COR-L47 (cell line): ENCODE results near the gene LIPA.
"Not testable (repeated sequence)": the region's sequence is repeated elsewhere in the genome, so short reads cannot be mapped to it uniquely, and the experiment has no call there.

Experiments
- DNase-seq: peaks from one replicate; lab custom pipeline; 2025; lab: John Stamatoyannopoulos, UW

LIPA gene

DNA sequence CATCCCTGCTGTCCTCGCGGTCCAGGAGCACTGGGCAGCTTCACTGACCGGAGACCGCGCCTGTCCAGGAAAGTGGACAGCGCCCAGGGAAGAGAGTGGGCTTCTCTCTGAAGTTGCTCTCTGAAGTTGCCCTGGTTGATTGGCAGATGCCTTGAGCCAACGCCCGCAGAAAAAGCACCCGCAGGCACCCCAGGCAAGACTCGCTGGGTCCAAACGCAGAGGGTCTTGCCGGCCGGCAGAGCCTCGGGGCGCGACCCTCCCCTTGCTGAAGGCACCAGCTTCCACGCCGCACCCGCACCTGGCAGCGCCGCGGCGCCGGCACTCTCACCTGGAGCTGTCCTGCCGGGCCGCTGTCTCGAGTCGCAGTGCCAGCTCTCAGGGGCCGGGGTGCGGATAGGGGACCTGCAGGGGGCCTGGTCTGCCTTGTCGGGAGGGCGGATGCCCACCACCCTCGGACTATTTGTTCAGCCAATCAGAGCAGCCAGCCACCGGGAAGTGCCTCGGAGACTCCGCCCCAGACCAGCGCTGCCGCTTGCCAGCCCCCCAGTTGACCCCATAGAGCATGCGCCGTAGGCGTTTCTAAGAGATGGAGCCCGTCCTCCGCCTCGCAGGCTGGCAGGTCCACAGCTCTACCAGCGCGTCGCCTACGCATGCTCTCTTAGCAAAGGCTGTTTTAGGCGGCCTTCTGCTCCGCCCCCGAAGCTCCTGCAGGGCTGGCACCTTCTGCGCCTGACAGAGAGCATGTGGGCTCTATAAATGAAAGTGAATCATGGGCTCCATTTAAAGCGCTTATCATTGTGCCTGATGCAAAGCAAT is at the start of gene LIPA:
Gene LIPA (minus strand): TSS at position 367 of the 816 bp plus-strand sequence. CDS start 4,127 bp downstream, outside the sequence.
- DNase-seq = peak; percentile 93

DNA sequence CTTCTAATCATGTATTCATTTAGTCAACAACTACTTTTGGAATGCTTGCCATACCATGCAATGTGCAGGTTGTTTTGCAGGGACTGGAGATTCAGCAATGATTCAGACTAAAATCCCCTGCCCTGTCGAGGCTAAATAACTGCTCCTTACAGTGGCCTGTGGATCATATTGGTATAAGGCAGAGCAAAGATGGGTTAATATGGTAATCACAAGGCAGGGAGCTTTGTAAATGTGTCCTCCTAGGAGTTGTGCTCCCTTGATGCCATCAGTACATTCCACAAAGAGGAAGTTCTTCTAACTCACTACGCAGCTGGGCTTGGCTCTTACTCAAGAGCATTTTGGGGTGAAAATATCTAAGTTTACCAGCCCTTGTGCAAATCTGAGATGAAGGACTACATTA is 49.7 kb upstream of the LIPA start:
- no peak for DNase-seq

DNA sequence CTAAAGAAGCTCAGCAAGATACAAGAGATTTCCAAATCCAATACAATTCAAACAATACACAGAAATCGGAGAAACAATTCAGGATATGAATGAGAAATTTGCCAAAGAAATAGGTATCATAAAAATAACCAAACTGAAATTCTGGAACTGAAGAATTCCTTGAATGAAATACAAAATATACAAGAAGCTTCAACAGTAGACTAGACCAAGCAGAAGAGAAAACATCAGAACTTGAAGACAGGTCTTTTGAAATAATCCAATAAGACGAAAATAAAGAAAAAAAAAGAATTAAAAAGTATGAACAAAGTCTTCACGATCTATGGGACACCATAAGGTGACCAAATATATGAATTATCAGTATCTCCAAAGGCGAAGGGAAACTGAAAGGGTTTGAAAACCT is 47.5 kb upstream of the LIPA start:
- DNase-seq = no peak

DNA sequence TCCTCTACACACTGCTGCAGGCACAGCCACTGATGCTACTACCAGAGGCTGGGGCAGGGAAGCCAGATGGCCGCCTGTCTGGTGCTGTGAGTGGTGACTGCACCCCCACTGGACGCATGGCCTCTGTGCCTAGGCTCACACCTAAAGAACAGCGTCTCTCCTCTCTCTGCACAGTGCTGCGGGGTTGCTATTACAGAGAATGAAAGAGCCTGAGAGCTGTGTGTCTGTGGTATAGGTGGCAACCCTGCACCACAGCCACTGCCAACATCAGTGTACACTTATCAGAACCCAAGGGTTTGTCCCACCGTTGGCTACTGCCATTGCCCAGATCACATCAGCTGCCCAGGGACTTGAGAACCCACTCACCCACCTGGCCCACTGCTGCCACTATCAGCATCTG is 46.2 kb upstream of the LIPA start:
- DNase-seq = no peak

DNA sequence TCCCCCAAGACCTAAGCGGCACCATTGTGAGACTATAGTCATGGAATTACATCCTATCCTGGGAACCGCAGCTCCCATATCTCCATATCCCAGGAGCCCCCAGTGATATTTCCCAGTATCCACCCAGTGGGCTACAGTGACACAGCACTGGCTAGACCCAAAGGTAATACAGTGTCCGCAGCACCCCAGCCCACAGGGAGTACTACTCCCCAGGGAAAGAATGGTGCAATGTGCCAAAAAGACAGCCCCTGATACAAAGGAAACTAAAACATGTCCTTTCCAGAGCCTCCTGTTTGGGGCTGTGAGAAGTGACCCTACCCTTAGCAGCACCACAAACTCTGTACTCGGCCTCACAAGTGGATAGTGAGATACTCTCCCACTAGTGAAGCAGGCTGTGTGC is 45.8 kb upstream of the LIPA start:
- no peak for DNase-seq

DNA sequence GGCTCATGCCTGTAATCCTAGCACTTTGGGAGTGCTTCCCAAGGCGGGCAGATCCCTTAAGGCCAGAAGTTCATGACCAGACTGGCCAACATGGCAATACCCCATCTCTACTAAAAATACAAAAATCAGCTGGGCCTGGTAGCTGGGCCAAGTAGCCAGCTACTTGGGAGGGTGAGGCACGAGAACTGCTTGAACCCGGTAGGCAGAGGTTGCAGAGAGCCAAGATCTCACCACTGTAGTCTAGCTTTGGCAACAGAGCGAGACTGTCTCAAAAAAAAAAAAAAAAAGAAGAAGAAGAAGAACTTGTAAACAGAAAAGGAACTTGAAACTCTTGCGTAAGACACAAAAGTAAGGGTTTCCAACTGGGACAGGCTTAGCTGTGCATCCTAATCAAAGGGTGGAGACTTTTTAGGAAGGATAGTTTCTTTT is 44.7 kb upstream of the LIPA start:
- no peak for DNase-seq

DNA sequence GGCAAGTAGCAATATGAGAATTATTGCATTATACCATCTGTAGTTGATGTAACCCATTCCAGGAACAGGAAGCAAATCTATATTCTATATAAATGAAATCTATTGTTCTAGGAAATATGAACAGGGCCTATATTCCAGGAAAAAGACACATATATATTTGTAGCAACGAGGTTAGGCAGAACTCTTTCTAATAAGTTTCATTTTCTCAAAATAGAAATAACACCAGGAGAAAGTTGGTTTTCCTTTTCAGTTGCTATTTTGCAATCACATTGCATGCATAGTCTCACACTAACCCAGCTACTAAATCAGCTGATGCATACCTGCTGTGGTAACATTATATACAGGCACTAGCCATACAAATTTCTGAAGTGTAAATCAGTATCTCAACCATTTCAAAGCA is 44.0 kb upstream of the LIPA start:
- DNase-seq = no peak

DNA sequence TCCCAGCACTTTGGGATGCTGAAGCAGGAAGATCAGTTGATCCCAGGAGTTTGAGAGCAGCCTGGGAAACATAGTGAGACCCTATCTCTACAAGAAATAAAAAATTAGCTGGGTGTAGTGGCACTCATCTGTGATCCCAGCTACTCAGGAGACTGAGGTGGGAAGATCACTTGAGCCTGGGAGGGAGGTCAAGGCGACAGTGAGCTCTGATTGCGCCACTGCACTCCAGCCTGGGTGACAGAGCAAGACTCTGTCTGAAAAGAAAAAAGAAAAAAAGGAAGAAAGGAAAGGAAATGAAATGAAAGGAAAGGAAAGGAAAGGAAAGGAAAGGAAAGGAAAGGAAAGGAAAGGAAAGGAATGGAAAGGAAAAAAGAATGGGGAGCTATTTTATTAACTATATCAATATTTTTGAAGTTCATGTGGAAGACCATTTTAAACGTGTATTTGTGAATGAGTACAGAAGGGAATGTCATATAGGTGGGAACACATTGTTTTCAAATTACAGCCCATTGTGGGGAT is 43.2 kb upstream of the LIPA start:
- DNase-seq = no peak

DNA sequence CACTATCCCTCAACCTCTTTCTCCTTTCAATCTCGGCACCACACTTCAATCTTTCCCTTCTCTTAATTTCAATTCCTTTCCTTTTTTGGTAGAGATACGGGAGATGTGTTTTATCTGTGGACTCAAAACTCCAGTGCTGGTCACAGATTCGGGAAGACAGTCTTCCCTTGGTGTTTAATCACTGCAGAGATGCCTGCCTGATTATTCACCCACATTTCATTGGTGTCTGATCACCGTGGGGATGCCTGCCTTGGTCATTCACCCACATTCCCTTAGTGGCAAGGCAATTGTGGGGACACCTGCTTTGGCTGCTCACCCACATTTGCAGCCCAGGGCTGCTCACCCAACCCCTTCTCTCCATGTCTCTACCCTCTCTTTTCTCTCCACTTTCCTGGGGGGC is 33.7 kb upstream of the LIPA start:
- DNase-seq = not testable (repeated sequence)

DNA sequence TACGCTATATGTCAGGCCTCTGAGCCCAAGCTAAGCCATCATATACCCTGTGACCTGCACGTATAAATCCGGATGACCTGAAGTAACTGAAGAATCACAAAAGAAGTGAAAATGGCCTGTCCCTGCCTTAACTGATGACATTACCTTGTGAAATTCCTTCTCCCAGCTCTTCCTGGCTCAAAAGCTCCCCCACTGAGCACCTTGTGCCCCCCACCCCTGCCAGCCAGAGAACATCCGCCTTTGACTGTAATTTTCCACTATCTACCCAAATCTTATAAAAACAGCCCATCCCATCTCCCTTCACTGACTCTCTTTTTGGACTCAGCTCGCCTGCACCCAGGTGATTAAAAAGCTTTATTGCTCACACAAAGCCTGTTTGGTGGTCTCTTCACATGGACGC is 33.1 kb upstream of the LIPA start:
- not testable (repeated sequence) for DNase-seq

DNA sequence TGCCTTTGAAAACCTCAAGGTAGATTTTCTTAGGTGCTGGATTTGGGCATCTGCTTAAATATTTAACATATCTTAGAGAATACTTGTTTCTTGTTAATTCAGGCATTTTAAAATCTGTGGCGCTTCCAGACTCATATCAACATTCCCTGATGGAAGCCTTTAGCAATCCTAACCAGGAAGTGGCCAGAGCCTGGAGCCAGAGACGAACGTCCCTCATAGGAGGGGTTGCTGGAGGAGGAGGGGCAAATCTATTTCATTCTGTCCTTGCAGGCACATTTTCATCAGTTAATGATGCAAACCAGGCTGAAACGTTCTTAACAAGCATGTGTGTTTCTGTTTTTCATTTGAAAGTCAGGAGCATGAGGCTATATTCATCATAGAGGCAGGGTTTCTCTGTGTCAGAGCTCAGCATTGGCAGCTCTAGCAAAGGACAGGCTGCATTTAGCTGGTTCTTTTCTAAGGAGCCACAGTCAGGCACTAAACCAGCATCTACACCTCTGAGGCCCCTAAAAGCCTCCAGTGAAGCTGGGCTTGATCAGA is 32.4 kb upstream of the LIPA start:
- DNase-seq = peak; percentile 18

DNA sequence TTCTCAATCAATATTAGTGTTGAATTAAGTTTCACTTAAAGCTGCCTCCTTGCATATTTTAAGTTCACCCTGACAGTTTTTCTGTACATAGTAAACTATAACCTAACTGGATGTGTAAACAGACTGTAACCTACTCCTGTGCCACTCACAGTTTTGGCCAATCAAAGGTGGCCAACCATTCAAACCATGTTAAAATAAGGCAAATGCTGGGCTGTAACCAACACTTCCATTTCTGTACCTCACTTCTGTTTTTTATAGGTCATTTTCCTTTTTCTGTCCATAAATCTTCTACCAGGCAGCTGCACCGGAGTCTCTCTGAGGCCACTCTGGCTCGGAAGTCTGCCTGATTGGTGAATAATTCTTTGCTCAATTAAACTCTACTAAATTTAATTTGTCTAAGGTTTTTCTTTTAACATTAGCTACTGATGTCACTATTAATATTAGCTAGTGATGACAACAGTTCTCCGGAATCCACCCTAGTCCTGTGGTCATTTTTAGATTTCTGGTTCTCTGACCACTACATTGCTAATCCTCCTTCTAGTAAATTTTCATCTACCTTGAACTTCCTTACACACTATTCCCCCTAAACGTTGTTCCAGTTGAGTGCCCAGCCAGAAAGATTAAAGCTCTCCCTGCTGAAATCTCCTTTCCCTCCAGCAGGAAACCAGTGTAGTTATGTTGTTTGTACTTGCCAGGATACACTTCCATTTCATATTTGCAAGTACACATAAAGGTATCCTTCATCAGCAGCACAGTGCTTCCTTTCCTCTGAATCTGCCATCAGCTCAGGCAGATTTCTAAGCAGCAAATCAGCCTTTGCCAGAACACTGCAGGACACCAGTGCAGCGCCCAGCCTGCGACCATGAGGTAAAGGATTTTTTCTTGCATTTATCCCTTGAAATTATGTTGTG is 31.7 kb upstream of the LIPA start:
- DNase-seq = no peak

DNA sequence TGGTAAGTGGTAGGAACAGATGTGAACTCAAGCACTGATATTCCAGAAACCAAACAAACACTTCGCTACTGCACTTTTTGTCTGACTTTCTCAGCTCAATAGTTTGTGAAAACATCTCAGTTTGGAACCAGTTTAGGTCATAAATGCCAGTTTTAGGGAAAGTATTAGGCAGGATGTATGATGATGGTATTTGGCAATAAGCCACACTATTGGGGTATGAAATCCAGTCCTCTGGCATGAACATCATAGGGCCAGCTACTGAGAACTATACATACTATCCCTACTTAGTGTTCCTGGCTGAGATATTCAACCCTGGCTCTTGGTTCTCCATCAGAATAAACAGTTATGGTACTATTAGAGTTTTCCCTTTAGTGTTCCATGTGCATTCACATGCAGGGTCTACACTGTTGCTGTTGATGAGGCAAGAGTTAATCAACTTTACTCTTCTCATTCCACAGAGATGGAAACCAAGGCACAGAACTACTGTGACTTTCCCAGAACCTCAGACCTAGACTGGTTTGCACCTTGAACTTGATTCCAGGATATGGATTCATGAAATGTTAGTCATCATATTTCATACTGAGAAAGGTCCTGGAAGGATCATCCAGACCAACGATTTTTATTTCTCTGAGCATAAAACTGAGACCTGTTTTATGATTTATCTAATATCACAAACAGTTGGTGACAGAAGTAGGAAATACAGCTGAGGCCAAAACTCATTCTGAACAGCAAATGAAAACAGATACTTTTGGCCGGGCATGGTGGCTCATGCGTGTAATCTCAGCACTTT is 30.2 kb upstream of the LIPA start:
- DNase-seq = no peak

DNA sequence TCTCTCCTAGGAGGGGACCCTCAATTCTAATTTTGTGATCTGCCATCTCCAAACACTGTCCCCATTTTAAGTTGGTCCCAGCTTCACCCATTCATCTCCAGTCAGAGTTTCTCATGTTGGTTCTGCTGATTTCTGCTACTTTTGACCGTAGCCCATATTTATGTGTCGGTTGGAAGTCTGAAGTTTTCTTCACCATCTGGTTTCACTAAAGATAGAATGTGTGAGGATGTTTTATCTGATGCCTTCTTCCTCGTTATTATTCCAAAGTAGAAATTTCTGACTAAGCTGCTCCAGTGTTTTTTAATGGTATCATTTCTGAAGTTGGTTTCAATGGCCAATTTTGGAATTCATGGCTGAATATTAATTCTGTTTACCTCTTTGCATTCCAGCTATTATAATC is 28.9 kb upstream of the LIPA start:
- DNase-seq = no peak

DNA sequence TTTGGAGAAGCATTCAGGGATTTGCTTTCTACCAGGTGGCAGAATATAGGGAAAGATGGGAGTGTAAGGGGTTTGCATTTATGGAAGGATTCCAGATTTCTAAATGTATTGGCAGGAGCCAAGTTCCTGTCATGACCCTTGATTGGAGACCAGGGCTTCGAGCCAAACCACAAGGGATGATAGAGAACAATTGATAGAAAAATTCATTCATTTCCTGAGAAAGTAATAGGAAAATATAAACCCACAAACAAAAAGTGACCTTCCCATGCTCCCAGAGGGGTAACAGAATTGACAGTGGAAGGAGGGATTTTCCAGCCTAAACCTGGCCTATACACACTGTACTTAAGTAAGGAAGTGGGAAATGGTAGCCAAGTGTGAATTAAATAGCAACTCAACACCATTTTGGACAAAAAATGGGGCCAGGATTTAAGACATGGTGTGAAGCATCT is 27.9 kb upstream of the LIPA start:
- no peak for DNase-seq

DNA sequence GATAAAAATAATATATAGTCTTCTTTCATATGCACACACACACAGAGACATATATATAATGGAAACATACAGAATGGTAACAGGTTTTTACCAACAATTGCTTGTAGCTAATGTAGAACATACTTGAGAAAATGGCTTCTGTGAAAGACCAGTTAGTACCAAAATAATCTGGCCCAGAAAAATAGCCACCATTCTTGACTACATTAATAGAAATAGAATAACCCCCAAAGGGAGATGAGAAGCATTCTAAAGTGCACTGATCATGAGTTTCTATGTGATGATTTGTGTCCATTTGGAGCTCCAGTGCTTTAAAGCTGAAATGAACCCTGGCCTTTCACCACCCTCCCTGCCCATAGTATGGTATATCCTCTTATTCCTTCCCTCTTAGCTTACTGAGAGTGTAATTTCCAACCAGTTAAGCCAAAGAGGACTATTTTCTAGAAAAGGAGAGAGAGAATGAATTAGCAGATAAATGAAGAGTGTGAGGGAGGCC is 27.4 kb upstream of the LIPA start:
- DNase-seq = no peak

DNA sequence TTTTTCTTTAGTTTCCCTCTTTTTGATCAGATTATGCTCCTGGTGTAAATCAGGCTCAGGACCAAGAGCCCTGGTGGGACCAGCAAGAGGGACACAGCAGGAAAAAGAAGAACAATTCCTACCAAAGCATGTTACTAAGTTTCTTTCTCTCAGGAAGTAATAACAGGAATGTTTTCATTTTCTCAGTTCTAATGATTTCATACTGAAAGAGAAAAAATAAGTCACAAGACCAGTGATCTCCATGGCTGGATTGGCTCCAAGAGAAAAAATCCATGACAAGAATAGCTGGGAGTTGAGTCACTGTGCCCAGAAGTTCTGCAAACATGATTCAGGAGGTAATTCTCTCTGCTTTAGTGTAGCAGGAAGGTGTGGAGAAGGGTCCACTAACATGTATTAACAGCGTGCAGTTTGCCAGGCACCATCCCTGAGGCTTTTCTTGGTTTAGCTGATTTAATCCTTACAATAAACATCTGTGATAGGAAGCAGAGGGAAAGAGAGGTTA is 26.5 kb upstream of the LIPA start:
- DNase-seq = no peak

DNA sequence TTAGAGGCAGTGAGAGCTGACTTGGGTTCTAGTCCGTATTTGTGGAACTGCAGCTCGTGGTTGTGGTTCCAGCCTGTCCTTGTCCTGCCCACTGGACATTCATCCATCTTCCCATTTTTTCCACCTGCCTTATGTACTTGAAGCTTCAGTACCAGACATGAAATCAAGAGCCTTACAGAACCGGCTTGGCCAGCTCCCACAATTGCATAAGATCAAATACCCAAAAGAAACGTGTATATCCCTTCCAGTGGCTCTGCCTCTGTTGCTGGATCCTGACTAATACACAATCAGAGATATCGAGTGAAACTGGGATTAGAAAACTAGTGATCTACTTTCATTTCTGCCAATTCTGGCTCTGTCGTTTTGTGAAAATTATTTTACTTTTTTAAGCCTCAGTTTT is 23.8 kb upstream of the LIPA start:
- DNase-seq = no peak

DNA sequence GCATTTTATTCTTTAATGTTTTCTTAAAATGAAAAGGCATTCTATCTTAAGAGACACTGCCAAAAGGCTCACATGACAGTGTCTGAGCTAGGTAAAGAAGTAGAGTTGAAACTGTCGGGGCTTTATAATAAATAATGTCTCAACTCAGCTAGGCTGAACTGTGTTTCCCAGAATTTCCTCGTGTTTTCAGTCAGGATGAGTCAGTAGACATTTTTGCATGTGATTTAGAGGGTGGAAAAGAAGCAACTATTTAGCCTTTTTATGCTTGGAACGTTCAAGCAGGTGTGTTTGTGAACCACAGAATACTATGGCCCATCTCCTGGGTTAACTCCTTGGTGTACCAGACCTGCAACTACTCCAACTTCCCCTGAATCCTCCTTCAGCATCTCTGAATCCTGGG is 23.4 kb upstream of the LIPA start:
- no peak for DNase-seq

DNA sequence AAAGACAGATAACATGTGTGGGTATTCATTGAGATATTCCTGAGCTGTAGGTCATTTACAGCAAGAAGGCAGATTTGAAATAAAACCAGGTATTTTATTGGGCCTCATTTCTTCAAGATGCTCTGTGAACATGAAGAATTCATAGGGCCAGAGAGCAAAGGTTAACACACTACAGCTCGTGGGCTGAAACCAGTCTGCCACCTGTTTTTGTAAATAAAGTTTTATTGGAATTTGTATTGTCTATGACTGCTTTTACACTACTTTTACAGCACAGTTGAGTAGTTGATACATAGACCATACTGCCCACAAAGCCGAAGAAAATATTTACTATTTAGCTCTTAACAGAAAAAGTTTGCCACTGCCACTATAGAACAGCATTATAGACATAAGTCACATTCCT is 22.1 kb upstream of the LIPA start:
- no peak for DNase-seq

DNA sequence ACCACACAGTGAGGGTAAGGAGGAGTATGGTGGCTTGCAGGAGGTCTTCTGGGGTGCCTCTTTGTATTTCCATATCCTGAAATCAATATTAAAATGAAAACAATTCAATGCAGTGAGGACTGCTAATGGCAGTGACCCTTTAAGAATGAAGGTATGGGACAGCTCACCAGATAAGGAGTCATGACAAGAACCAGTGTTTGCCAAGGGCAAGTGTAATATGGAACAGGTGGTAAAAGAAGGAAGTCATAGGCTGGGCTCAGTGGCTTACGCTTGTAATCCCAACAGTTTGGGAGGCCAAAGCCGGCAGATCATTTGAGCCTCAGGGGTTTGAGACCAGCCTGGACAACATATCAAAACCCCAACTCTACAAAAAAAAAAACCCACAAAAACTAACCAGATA is 20.0 kb upstream of the LIPA start:
- no peak for DNase-seq

DNA sequence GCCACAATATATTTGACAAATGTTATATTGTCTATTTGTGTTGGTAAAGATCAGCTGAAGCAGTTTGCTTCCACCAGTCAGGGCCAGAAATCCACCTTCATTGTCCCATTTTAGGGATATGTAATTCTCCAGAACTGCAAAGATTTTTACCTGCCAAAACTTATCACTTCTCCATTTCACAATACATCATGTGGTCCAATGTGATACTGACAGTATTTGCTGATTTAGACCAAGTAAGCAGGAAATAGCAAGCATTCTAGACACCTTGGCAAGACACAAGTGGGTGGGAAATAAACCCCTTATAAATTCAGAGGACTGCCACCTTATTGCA is 18.5 kb upstream of the LIPA start:
- no peak for DNase-seq
